Ovary (tissue), 9 donors: ENCODE measurements around the gene MESD. TPM values are rescaled to one million over a fixed set of nuclear protein-coding genes. Genes with fewer than 3 reads are reported as not detected.

ENCODE experiments used
- DNase-seq, 5 donors: peaks; one replicate each; pipeline ENCODE4 v3.0.0-alpha.2; 2019 to 2020
- H3K27ac ChIP-seq, 2 donors: fragments of 200-600 bp; one replicate each; pipeline versions ENCODE4 v1.5.1 to v1.8.0; 2019 to 2022
- H3K27me3 ChIP-seq: fragments of 200-600 bp; one replicate; pipeline ENCODE4 v1.8.0; 2022
- H3K36me3 ChIP-seq: fragments of 200-600 bp; sonication (generic); one replicate; pipeline ENCODE4 v1.5.1; 2019
- H3K4me1 ChIP-seq: one replicate; pipeline ENCODE4 v1.8.1; 2013; ENCODE audit warnings: mild to moderate bottlenecking, moderate library complexity; ENCODE audit not compliant: insufficient read depth
- H3K4me3 ChIP-seq: fragments of 200-600 bp; sonication (generic); one replicate; pipeline ENCODE4 v1.5.1; 2017
- H3K9me3 ChIP-seq, 2 donors: fragments of 200-600 bp in 1 of 2; sonication (generic) in 1 of 2; one replicate each; pipeline versions ENCODE4 v1.5.1 to v1.8.1; 2013 to 2019; ENCODE audit warnings: mild to moderate bottlenecking in 1 of 2, moderate library complexity in 1 of 2
- EP300 ChIP-seq: sonication (generic); formaldehyde crosslinking; IDR thresholded peaks from one replicate; pipeline ENCODE4 v1.6.1; 2017; ENCODE audit warnings: antibody characterized with exemption
- POLR2A ChIP-seq: fragments of 450-650 bp; IDR thresholded peaks from one replicate; pipeline ENCODE4 v1.6.1; 2017; ENCODE audit warnings: antibody characterized with exemption, mild to moderate bottlenecking, moderate library complexity
- WGBS, 3 donors: extraction: QIAGEN DNeasy Blood & Tissue Kit in 1 of 3; methylation state at CpG; one replicate each; pipeline versions ENCODE4 v1.1.5 to v1.1.7; 2013 to 2017; 5-methylcytosine and 5-hydroxymethylcytosine counted together
- intact Hi-C, 4 donors: fragments of 100-400 bp; cut with DNase I; formaldehyde crosslinking; loops; one replicate each; pipeline versions ENCODE4 v1.11.0 to v1.15.1; 2022 to 2023
- polyA plus RNA-seq, 2 donors: library from polyadenylated mRNA; stranded (reverse); fragments of 200-250 nt in 1 of 2; fragments of 350-450 nt in 1 of 2; fragmentation: Illumina TruSeq in 1 of 2; extraction: RNeasy Lipid Tissue Mini Kit (QIAGEN cat#74804) in 1 of 2; gene quantifications; one replicate each; pipeline ENCODE4 v1.2.3, GENCODE V29; 2013 to 2014
- total RNA-seq, 7 donors: library from RNA; depleted of rRNA in 2 of 7; stranded (reverse); fragments of >200 nt in 2 of 7; fragmentation: NEBNext Ultra II Directional in 3 of 7; extraction: Animal tissue kit (Norgen Biotek cat#: 25700) in 3 of 7; gene quantifications; one replicate each; pipeline versions ENCODE4 v1.1.0 to v1.2.4, GENCODE V29; 2016 to 2023
- TF ChIP-seq, protein P1 (sequence below), 3 donors: fragments of 450-650 bp in 2 of 3; fragments of 200-600 bp in 1 of 3; IDR thresholded peaks; one replicate each; pipeline versions ENCODE4 v1.5.1 to v1.8.0; 2016 to 2022; ENCODE audit warnings: antibody characterized with exemption in 3 of 3, mild to moderate bottlenecking in 1 of 3
- donor health status: DM: no; HTN: no; CAD: no; lungs with moderate emphysema.
- donor health status: DM: no; HTN: no; CAD: no.
- donor health status: Bipolar disorder and iron deficiency.
- donor health status: DM: yes; HTN: yes; CAD: no.
- donor health status: DM: no; HTN: no; CAD: no.
- donor health status: DM: yes; HTN: yes; CAD: no.

MESD gene
- total and polyA plus RNA-seq, 9 donors = 18.0 to 34.8 (median 29.3) TPM

GRCh38 chr15:80998251-80998650 is 8.6 kb upstream of the MESD start:
- H3K9me3 ChIP-seq = no peaks in the 10 kb centered on the region
- H3K27ac ChIP-seq = no peak overlapping the region
- 72 to 86% (median 81%) methylated on average over 1 of the region's 1 CpG for WGBS, 3 donors
- no peaks in the 10 kb centered on the region for H3K27me3 ChIP-seq
- no peak overlapping the region for H3K4me3 ChIP-seq
- intact Hi-C loops = no loop called here
- H3K36me3 ChIP-seq = no peaks in the 10 kb centered on the region
- TF ChIP-seq POLR2A = no peak
- TF ChIP-seq, protein P1, sequence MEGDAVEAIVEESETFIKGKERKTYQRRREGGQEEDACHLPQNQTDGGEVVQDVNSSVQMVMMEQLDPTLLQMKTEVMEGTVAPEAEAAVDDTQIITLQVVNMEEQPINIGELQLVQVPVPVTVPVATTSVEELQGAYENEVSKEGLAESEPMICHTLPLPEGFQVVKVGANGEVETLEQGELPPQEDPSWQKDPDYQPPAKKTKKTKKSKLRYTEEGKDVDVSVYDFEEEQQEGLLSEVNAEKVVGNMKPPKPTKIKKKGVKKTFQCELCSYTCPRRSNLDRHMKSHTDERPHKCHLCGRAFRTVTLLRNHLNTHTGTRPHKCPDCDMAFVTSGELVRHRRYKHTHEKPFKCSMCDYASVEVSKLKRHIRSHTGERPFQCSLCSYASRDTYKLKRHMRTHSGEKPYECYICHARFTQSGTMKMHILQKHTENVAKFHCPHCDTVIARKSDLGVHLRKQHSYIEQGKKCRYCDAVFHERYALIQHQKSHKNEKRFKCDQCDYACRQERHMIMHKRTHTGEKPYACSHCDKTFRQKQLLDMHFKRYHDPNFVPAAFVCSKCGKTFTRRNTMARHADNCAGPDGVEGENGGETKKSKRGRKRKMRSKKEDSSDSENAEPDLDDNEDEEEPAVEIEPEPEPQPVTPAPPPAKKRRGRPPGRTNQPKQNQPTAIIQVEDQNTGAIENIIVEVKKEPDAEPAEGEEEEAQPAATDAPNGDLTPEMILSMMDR (IDR thresholded peaks at IDR 0.05) = no peak
- TF ChIP-seq EP300 = no peak
- H3K4me1 ChIP-seq = peaks cover 8% of the 10 kb centered on the region
- DNase-seq = no peak

GRCh38 chr15:80997692-80998091 is 8.1 kb upstream of the MESD start:
- H3K36me3 ChIP-seq = no peaks in the 10 kb centered on the region
- no peaks in the 10 kb centered on the region for H3K9me3 ChIP-seq
- DNase-seq = no peak
- no peak overlapping the region for H3K27ac ChIP-seq
- intact Hi-C loops = no loop called here
- WGBS, 3 donors = 95 to 100% (median 96%) methylated on average over 1 of the region's 1 CpG
- no peaks in the 10 kb centered on the region for H3K27me3 ChIP-seq
- peaks cover 4% of the 10 kb centered on the region for H3K4me1 ChIP-seq
- no peak for TF ChIP-seq POLR2A
- TF ChIP-seq, protein P1 (IDR thresholded peaks at IDR 0.05) = no peak
- no peak for TF ChIP-seq EP300
- H3K4me3 ChIP-seq = no peak overlapping the region

GRCh38 chr15:80996247-80996646 is 6.6 kb upstream of the MESD start:
- no peaks in the 10 kb centered on the region for H3K36me3 ChIP-seq
- no peaks in the 10 kb centered on the region for H3K9me3 ChIP-seq
- no peak for TF ChIP-seq EP300
- TF ChIP-seq, protein P1 (IDR thresholded peaks at IDR 0.05) = no peak
- no peak for TF ChIP-seq POLR2A
- H3K27ac ChIP-seq = no peak overlapping the region
- intact Hi-C loops = no loop called here
- no peak for DNase-seq
- 96 to 98% (median 98%) methylated on average over 1 of the region's 1 CpG for WGBS, 3 donors
- peaks cover under 1% of the 10 kb centered on the region for H3K4me1 ChIP-seq
- no peaks in the 10 kb centered on the region for H3K27me3 ChIP-seq
- no peak overlapping the region for H3K4me3 ChIP-seq

DNA sequence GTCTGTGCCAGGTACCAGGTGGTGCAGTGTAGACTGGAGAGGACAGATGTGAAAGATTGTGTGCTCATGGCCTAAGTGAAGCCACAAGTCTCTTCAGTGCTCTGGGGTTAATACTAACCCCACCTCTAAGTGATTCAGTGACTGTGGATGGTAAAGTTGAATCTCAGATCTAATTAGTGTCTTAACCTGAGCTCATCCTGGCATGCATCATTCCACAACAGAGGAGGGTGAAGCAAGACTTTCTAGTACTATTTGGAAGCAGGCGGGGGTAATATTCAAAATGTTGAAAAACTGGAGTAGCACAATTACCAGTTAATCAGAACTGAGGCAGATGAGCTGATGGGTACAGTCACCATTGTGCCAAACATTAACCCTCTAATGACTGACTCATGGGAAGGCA is 2.8 kb upstream of the MESD start:
- Histone ChIP-seq H3K4me1 (peaks cover 14% of the 10 kb centered on the region), H3K4me3 (no peak overlapping the region), H3K27me3 (no peaks in the 10 kb centered on the region), H3K36me3 (no peaks in the 10 kb centered on the region), H3K27ac (no peak overlapping the region), H3K9me3 (no peaks in the 10 kb centered on the region)
- 89 to 96% (median 93%) methylated on average over 1 of the region's 1 CpG for WGBS, 3 donors
- DNase-seq = no peak
- no peak for TF ChIP-seq POLR2A
- intact Hi-C loops = no loop called here

DNA sequence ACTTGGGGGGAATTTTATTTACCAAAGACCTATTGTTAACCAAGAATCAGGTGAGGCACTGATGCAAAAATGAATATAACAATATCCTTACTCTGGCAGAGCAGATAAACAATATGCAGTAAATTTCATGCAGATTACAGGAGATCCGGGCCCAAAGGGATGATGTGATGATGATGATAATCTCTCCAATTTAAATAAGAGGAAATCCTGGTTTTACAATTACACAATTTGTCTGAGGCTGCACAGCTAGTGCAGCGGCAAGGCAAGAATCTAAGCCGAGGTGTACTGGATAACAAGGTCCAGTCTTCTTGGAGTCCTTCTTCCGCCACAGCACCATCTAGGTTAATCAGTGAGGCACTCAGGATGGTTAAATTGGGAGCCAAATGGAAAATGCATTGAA is 2.4 kb upstream of the MESD start:
- H3K27ac ChIP-seq = no peak overlapping the region
- no peaks in the 10 kb centered on the region for H3K9me3 ChIP-seq
- H3K4me1 ChIP-seq = peaks cover 14% of the 10 kb centered on the region
- H3K27me3 ChIP-seq = no peaks in the 10 kb centered on the region
- no peak overlapping the region for H3K4me3 ChIP-seq
- WGBS, 3 donors = 89 to 92% (median 91%) methylated on average over 4 of the region's 4 CpGs
- no peak for DNase-seq
- H3K36me3 ChIP-seq = no peaks in the 10 kb centered on the region
- TF ChIP-seq POLR2A (no peak), EP300 (no peak)
- TF ChIP-seq, protein P1 (IDR thresholded peaks at IDR 0.05) = no peak
- intact Hi-C loops = no loop called here
